SU-DHL-6 (cell line): ENCODE results near the gene NDUFV1.

Source experiments
- EZH2phosphoT487 ChIP-seq: fragments of 200-600 bp; sonication (generic), shearing (Covaris generic); conservative IDR thresholded peaks from 2 replicates; pipeline ENCODE4 v1.6.1; 2018; ENCODE audit warnings: mild to moderate bottlenecking, antibody characterized with exemption, low read length, moderate library complexity, mixed read lengths
- TF ChIP-seq, protein P1 (sequence below): fragments of 200-600 bp; sonication (generic); IDR thresholded peaks from one replicate; pipeline ENCODE4 v1.5.1; 2017; ENCODE audit warnings: antibody characterized with exemption, mild to moderate bottlenecking, low read length, moderate library complexity; ENCODE audit not compliant: insufficient read depth, poor library complexity, severe bottlenecking

- TF ChIP-seq, protein P1, sequence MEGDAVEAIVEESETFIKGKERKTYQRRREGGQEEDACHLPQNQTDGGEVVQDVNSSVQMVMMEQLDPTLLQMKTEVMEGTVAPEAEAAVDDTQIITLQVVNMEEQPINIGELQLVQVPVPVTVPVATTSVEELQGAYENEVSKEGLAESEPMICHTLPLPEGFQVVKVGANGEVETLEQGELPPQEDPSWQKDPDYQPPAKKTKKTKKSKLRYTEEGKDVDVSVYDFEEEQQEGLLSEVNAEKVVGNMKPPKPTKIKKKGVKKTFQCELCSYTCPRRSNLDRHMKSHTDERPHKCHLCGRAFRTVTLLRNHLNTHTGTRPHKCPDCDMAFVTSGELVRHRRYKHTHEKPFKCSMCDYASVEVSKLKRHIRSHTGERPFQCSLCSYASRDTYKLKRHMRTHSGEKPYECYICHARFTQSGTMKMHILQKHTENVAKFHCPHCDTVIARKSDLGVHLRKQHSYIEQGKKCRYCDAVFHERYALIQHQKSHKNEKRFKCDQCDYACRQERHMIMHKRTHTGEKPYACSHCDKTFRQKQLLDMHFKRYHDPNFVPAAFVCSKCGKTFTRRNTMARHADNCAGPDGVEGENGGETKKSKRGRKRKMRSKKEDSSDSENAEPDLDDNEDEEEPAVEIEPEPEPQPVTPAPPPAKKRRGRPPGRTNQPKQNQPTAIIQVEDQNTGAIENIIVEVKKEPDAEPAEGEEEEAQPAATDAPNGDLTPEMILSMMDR: no peak
- TF ChIP-seq EZH2phosphoT487: no peak
These were observed 27.1 kb downstream of the NDUFV1 start for GRCh38 chr11:67633758-67634365.
